ENCODE results near the gene C2orf15. TPM values are rescaled to one million over a fixed set of nuclear protein-coding genes. Genes with fewer than 3 reads are reported as not detected.
A peak's percentile ranks its signal among the peaks of the same experiment; 100 is the strongest.

The C2orf15 gene
- total and polyA plus RNA-seq, 10 of the 15 experiments (the other 5 are each of a cell fraction or from before 2014, with no cell fraction given) = 1.4 to 3.4 (median 2.4) TPM

GRCh38 chr2:99141110-99142108 lies at the start of gene C2orf15 (continued):
- TF ChIP-seq RELB (IDR thresholded peaks at IDR 0.05; ENCODE audit: low read depth) (0 out of 2 replicates have a peak, but pooled peaks have one; percentile 19), MXI1 (IDR thresholded peaks at IDR 0.05; ENCODE audit: low read depth, low read length) (peak; percentile 51; the same call in 1 of the 2 replicates), BMI1 (IDR thresholded peaks at IDR 0.05; ENCODE audit: borderline replicate concordance) (peak; percentile 66), SRF (IDR thresholded peaks at IDR 0.05; ENCODE audit: low read depth in 2 of 2, low read length in 2 of 2) (0 out of 4 replicates have a peak, but pooled peaks have one; percentile 11 to 32), TAF1 (IDR thresholded peaks at IDR 0.05; ENCODE audit: borderline replicate concordance, low read depth, low read length) (peak; percentile 75; the same call in 1 of the 2 replicates), NFYB (IDR thresholded peaks at IDR 0.05; ENCODE audit: insufficient read depth, low read depth, low read length) (no peak), GATAD2B (conservative IDR thresholded peaks at IDR 0.05; ENCODE audit: low read depth) (peak; percentile 53; the same call in 1 of the 2 replicates), IKZF2 (IDR thresholded peaks at IDR 0.05) (peak in 1 of 2 experiments; percentile 38; a peak in 3 of 4 replicates), NRF1 (conservative IDR thresholded peaks at IDR 0.05; ENCODE audit: low read depth, low read length) (peak; percentile 44), SKIL (IDR thresholded peaks at IDR 0.05; ENCODE audit: low read depth, poor library complexity, severe bottlenecking) (no peak), EGR1 (IDR thresholded peaks at IDR 0.05; ENCODE audit: borderline replicate concordance in 1 of 2, low read depth in 2 of 2, low read length in 2 of 2) (peak; percentile 98 to 100), SIN3A (IDR thresholded peaks at IDR 0.05; ENCODE audit: low read depth, low read length) (peak; percentile 58; the same call in 1 of the 2 replicates), HCFC1 (IDR thresholded peaks at IDR 0.05; ENCODE audit: low read length) (peak; percentile 30; the same call in 1 of the 2 replicates), POLR2AphosphoS5 (IDR thresholded peaks at IDR 0.05; ENCODE audit: low read length) (peak; percentile 15; the same call in 1 of the 2 replicates), TCF12 (IDR thresholded peaks at IDR 0.05; ENCODE audit: low read depth, low read length) (0 out of 2 replicates have a peak, but pooled peaks have one; percentile 2), EED (IDR thresholded peaks at IDR 0.05; ENCODE audit: low read depth) (peak; percentile 22; the same call in 1 of the 2 replicates), IKZF1 (conservative IDR thresholded peaks at IDR 0.05) (peak; percentile 55; the same call in 1 of the 2 replicates), TCF3 (IDR thresholded peaks at IDR 0.05; ENCODE audit: borderline replicate concordance, insufficient read depth, low read depth, low read length) (peak; percentile 53; the same call in 1 of the 2 replicates), CBFB (IDR thresholded peaks at IDR 0.05; ENCODE audit: low read depth) (0 out of 2 replicates have a peak, but pooled peaks have one; percentile 37)
- TF ChIP-seq, protein P1, sequence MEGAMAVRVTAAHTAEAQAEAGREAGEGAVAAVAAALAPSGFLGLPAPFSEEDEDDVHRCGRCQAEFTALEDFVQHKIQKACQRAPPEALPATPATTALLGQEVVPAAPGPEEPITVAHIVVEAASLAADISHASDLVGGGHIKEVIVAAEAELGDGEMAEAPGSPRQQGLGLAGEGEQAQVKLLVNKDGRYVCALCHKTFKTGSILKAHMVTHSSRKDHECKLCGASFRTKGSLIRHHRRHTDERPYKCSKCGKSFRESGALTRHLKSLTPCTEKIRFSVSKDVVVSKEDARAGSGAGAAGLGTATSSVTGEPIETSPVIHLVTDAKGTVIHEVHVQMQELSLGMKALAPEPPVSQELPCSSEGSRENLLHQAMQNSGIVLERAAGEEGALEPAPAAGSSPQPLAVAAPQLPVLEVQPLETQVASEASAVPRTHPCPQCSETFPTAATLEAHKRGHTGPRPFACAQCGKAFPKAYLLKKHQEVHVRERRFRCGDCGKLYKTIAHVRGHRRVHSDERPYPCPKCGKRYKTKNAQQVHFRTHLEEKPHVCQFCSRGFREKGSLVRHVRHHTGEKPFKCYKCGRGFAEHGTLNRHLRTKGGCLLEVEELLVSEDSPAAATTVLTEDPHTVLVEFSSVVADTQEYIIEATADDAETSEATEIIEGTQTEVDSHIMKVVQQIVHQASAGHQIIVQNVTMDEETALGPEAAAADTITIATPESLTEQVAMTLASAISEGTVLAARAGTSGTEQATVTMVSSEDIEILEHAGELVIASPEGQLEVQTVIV (IDR thresholded peaks at IDR 0.05; ENCODE audit: borderline replicate concordance, partially characterized antibody) = peak; percentile 27
